ENCODE measurements around the gene ITPR1. TPM values are rescaled to one million over a fixed set of nuclear protein-coding genes. Genes with fewer than 3 reads are reported as not detected.

Gene ITPR1
- total RNA-seq, 1 donor from 2014 or later: 91.7 TPM

DNA sequence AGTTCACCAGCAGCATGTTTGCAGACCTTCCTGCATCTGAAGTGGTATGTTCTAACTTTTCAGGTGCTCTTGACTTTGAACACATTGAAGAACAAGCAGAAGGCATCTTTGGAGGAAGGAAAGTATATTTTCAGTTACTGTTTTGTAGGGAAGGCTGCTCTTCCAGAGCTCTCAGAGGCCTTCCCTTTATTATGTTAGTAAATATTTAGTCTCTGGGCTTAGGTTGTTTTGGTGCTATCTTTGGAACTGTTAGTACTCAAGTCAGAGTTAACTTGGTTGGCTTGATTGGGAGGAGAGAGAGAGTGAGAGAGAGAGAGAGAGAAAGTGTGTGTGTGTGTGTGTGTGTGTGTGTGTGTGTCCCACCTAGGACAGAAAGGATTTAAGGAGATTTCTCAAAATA lies 188.2 kb downstream of the ITPR1 start:
- H3K4me3 ChIP-seq: no peak overlapping the region
- ATAC-seq (peak; percentile 9), DNase-seq (no peak)
- no peaks in the 10 kb centered on the region for H3K9me3 ChIP-seq
- no peak overlapping the region for H3K27ac ChIP-seq
- H3K36me3 ChIP-seq: peaks cover 68% of the 10 kb centered on the region
- intact Hi-C loops (cut with DNase I): no loop called here
- TF ChIP-seq, protein P1, sequence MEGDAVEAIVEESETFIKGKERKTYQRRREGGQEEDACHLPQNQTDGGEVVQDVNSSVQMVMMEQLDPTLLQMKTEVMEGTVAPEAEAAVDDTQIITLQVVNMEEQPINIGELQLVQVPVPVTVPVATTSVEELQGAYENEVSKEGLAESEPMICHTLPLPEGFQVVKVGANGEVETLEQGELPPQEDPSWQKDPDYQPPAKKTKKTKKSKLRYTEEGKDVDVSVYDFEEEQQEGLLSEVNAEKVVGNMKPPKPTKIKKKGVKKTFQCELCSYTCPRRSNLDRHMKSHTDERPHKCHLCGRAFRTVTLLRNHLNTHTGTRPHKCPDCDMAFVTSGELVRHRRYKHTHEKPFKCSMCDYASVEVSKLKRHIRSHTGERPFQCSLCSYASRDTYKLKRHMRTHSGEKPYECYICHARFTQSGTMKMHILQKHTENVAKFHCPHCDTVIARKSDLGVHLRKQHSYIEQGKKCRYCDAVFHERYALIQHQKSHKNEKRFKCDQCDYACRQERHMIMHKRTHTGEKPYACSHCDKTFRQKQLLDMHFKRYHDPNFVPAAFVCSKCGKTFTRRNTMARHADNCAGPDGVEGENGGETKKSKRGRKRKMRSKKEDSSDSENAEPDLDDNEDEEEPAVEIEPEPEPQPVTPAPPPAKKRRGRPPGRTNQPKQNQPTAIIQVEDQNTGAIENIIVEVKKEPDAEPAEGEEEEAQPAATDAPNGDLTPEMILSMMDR (IDR thresholded peaks at IDR 0.05): no peak
- H3K27me3 ChIP-seq: no peaks in the 10 kb centered on the region
- H3K4me1 ChIP-seq: no peaks in the 10 kb centered on the region

DNA sequence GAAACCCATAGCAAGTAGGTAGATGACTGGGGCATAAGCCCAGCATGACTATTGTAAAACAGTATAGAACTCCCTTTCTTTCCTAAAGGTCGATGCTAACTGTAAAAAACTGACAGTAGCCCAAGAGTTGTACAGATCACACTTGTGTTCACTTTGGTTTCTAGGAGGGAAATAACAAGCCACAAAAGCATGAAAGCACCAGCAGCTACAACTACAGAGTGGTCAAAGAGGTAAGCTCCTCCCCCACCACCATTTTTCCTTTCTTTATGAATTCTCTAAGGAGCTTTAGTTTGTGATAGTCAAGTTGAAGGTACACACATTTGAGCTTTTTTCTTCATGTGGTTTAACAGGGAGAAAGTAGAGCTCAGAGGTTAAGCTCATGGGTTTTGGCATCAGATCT lies 191.0 kb downstream of the ITPR1 start:
- DNase-seq (no peak), ATAC-seq (no peak)
- peaks cover 69% of the 10 kb centered on the region for H3K36me3 ChIP-seq
- H3K27me3 ChIP-seq: no peaks in the 10 kb centered on the region
- no peaks in the 10 kb centered on the region for H3K4me1 ChIP-seq
- intact Hi-C loops (cut with DNase I): no loop called here
- no peak overlapping the region for H3K27ac ChIP-seq
- no peak overlapping the region for H3K4me3 ChIP-seq
- TF ChIP-seq, protein P1 (IDR thresholded peaks at IDR 0.05): no peak
- H3K9me3 ChIP-seq: no peaks in the 10 kb centered on the region

DNA sequence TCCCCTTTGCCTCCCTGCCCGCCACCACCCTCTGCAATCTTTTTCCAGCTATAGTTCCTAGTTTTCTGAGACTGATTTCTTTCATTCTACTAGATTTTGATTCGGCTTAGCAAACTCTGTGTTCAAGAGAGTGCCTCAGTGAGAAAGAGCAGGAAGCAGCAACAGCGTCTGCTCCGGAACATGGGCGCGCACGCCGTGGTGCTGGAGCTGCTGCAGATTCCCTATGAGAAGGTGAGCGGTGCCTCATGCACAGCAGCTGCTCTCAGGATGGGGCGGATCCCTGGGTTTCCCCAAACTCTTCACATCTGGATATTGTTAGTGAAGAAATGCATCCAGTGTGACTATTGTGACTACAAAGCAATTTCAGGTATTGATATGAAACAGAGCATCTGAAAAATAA lies 191.8 kb downstream of the ITPR1 start:
- H3K36me3 ChIP-seq: peaks cover 65% of the 10 kb centered on the region
- TF ChIP-seq, protein P1 (IDR thresholded peaks at IDR 0.05): no peak
- ATAC-seq: no peak

DNA sequence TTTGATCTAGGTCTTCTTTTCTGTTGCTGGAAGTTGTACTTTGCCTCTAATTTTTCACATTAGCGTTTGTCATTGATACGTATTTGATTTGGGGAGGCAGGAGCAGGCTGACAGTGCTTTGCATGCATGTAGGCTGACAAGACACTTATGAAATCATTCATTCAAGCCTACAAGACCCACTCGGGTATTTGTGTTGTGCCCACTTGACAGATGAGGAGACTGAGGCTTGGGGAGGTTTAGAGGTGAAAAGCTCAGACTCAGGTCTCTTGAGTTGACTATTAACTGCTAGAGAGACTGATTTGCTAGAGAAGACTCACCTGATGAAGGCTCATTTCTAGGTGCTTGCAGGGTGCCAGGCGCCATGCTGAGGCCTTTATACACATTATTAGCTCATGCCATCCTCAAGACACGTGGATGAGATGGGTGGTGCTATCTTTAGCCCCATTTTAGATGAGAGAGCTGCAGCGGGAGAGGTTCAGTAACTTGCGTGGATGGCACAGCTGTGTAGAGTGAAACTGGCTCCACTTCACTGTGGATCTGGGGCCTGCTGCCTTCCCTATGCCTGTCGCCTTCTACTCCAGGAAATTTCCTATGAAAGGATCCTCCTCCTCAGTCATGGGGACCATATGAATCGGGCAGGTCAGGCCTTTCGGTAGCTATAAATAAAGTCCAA lies 192.7 kb downstream of the ITPR1 start:
- DNase-seq: no peak
- H3K36me3 ChIP-seq: peaks cover 59% of the 10 kb centered on the region
- H3K27me3 ChIP-seq: no peaks in the 10 kb centered on the region
- TF ChIP-seq, protein P1 (IDR thresholded peaks at IDR 0.05): no peak
- intact Hi-C loops (cut with DNase I): no loop called here
- no peaks in the 10 kb centered on the region for H3K9me3 ChIP-seq
- no peak overlapping the region for H3K27ac ChIP-seq
- no peak overlapping the region for H3K4me3 ChIP-seq
- ATAC-seq: no peak
- H3K4me1 ChIP-seq: no peaks in the 10 kb centered on the region

More for the DNA sequence above, 191.8 kb downstream of the ITPR1 start:
- Histone ChIP-seq H3K27ac (no peak overlapping the region), H3K4me3 (no peak overlapping the region), H3K4me1 (no peaks in the 10 kb centered on the region), H3K9me3 (no peaks in the 10 kb centered on the region), H3K27me3 (no peaks in the 10 kb centered on the region)
- intact Hi-C loops (cut with DNase I): no loop called here
- no peak for DNase-seq

DNA sequence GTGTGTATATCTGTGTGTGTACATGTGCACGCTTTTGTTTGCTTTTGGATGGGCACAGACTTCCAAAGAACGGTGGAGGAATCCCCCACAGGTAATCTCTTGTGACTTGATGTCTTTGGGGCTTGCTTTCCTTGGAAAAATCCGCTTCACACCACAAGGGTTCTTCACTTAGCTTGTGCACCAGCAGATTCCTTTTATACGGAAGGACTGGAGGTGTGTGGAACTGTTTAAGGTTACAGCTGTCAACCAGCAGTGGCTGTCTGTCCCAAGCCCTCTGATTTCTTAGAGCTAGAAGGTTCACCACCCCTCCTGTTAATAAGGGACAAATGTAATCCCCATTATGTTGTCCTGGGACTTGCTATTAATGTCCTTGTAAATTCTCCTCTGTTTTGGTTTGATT lies 193.5 kb downstream of the ITPR1 start:
- TF ChIP-seq, protein P1 (IDR thresholded peaks at IDR 0.05): no peak
- no peaks in the 10 kb centered on the region for H3K4me1 ChIP-seq
- H3K36me3 ChIP-seq: peaks cover 59% of the 10 kb centered on the region
- intact Hi-C loops (cut with DNase I): no loop called here
- ATAC-seq: peak; percentile 6
- H3K4me3 ChIP-seq: no peak overlapping the region
- H3K27ac ChIP-seq: no peak overlapping the region
- no peaks in the 10 kb centered on the region for H3K27me3 ChIP-seq
- H3K9me3 ChIP-seq: no peaks in the 10 kb centered on the region
- DNase-seq: no peak

DNA sequence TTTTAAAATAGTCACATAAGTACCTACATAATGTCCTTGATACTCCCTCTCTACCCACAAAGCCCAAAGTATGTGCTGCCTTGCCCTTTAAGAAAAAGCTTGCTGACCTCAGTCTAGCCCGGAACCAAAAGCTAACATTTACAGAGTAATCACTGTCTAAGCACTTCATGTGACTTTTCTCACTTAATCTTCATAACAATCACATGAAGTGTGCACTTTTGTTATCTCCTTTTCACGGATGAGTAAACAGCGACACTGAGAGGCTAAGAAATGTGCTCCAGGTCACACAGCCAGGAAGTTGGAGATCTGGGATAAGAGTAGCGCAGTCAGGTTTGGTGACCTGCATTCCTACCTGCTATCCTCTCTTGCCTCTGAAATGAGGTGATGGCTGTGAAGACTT lies 194.0 kb downstream of the ITPR1 start:
- Histone ChIP-seq H3K27ac (no peak overlapping the region), H3K4me1 (no peaks in the 10 kb centered on the region), H3K36me3 (peaks cover 60% of the 10 kb centered on the region), H3K4me3 (no peak overlapping the region), H3K9me3 (no peaks in the 10 kb centered on the region), H3K27me3 (no peaks in the 10 kb centered on the region)
- TF ChIP-seq, protein P1 (IDR thresholded peaks at IDR 0.05): no peak
- intact Hi-C loops (cut with DNase I): no loop called here
- ATAC-seq (peak; percentile 86), DNase-seq (no peak)
